Measurements from ENCODE around the gene CKAP2L.

The CKAP2L gene

DNA sequence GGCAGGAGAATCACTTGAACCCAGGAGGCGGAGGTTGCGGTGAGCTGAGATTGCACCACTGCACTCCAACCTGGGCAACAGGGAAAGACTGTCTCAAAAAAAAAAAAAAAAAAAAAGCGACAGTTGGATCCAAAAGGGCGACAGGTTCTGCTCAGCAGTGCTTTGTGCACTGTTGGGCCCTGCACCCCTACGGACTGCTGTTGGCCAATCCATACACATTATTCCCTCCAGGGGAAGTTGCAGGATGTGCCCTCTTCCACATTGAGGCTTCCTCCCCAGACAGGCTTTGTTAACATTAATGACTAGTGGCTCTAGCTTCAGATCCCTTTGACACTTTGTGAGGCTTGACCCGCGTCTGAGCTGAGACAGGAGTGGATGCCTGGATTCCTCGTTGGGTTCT, 34.2 kb downstream of the CKAP2L start:
- no peak overlapping the region for H3K27ac ChIP-seq
- TF ChIP-seq, protein P1, sequence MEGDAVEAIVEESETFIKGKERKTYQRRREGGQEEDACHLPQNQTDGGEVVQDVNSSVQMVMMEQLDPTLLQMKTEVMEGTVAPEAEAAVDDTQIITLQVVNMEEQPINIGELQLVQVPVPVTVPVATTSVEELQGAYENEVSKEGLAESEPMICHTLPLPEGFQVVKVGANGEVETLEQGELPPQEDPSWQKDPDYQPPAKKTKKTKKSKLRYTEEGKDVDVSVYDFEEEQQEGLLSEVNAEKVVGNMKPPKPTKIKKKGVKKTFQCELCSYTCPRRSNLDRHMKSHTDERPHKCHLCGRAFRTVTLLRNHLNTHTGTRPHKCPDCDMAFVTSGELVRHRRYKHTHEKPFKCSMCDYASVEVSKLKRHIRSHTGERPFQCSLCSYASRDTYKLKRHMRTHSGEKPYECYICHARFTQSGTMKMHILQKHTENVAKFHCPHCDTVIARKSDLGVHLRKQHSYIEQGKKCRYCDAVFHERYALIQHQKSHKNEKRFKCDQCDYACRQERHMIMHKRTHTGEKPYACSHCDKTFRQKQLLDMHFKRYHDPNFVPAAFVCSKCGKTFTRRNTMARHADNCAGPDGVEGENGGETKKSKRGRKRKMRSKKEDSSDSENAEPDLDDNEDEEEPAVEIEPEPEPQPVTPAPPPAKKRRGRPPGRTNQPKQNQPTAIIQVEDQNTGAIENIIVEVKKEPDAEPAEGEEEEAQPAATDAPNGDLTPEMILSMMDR (conservative IDR thresholded peaks at IDR 0.05): no peak

DNA sequence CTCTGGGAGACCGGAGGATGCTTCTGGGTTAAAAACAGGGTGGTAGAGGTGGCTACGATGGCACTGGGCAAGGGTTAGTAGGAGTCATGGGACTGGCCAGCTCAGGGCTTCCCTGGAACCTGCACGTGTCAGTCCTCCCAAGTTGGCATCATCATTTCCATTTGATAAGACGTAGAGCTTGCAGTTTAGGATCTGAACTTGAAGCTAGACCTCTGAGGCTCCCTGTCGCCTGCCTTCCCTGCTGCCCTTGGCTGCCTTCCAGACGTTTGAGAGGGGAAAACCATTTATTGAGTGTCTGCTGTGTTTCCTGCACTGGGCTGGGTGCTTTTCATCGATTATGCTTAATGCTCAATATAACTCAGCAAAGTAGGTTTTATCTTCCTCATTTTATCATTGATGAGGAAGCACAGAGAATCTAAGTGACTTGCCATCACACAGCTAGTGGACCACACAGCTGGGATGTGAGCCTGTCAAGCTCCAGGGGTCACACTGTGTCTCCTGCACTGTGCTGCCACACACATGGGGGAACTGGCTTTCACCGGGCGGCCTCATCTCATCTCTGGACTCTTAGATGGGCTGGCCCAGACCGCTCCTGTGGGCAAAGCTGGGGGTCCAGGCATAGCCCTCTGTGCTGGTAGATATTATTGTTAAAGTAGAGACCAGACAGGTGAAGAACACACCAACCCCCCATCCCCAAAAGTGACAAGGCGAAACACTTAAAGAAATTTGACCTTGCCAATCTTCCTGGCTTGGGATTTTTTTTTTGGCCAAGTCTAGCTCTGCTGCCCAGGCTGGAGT, 35.8 kb downstream of the CKAP2L start:
- TF ChIP-seq, protein P1 (conservative IDR thresholded peaks at IDR 0.05): no peak
- H3K27ac ChIP-seq: no peak overlapping the region

DNA sequence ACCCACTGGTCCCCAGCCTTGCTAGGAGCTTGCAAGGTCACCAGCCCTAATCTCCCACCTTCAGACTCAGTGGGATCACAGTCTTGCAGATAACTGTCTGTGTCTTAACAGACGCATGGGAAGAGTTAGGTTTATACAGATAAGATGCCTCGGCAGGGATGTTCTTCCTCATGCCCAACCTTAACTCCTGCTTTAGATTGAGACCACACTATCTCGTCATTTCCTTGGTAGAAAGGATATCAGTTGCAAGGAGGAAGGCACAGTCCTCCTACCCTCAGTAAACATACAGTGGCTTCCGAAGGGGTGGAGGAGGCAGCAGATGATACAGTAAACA, 36.4 kb downstream of the CKAP2L start:
- H3K27ac ChIP-seq: no peak overlapping the region
- TF ChIP-seq, protein P1 (conservative IDR thresholded peaks at IDR 0.05): no peak

DNA sequence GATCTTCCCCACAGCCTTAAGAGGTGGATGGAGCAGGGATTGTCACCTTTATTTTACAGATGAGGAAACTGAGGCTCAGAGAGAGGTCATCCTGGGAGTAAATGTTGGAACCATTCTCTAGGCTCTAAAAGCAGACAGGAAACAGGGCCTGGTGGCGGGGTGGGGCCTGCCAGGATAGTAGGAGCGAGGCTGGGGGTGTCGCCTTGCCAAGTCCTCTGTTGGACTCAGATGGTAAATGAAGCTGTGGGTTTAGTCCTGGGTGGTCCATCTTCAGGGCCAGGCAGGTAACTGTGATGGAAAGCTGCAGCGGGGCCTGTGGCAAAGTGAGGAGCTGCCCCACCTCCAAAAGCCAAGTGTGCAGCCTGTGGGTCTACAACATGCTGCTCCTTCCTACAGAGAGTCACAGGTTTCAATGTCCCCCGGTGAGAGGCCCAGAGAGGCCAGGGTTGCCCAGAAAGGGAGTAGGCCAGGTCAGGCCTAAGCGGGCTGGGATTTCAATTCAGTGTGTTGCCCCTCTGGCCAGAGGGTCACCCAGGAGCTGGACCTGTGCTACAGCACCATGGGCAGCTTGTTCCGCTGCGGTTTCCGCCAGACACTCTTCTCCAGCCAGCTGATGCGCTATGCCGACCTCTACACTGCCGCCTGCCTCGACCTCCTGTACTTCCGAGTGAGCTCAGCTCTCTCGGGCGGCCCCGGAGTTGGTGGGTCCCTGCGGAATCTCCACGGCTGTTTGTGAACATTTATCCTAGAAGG, 37.0 kb downstream of the CKAP2L start:
- peak overlapping the region; percentile 25; the same call in 1 of the 2 replicates for H3K27ac ChIP-seq

DNA sequence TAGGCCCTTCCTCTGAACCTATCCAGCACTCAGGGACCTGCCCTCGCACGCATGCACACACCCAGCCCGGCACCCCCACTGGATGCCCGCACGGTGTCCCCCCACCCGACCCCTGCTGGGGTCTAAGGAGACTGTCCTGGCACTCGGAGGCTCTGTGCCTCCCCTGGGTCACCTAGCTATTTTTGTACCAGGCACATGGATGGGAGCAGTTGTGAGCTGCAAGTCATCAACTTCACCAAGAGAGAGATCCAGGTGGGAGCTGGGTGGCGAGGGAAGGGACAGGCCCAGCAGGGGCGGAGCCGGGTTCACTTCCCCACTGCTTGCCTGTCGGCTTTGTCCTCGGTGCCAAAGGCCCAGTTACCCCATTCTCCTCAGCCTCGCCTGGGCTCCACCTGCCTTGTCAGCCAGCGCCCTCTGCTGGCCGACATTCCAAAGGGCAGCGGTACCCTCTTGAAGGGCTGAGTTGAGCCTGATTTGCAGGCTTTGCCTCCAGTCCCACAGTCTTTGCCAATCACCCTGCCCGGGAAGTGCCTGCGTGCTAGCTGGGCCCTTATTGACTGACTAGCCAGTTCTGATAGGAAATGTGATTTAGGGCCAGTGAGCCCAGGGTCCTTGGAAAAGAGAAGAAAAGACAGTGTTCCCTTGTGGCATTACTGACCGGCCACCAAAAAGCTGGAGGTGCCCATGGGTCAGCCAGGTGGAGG, 37.8 kb downstream of the CKAP2L start:
- peak overlapping the region; percentile 25; the same call in 1 of the 2 replicates for H3K27ac ChIP-seq
- TF ChIP-seq, protein P1 (conservative IDR thresholded peaks at IDR 0.05): peak; percentile 97

More for the DNA sequence above, 37.0 kb downstream of the CKAP2L start:
- TF ChIP-seq, protein P1 (conservative IDR thresholded peaks at IDR 0.05): no peak

DNA sequence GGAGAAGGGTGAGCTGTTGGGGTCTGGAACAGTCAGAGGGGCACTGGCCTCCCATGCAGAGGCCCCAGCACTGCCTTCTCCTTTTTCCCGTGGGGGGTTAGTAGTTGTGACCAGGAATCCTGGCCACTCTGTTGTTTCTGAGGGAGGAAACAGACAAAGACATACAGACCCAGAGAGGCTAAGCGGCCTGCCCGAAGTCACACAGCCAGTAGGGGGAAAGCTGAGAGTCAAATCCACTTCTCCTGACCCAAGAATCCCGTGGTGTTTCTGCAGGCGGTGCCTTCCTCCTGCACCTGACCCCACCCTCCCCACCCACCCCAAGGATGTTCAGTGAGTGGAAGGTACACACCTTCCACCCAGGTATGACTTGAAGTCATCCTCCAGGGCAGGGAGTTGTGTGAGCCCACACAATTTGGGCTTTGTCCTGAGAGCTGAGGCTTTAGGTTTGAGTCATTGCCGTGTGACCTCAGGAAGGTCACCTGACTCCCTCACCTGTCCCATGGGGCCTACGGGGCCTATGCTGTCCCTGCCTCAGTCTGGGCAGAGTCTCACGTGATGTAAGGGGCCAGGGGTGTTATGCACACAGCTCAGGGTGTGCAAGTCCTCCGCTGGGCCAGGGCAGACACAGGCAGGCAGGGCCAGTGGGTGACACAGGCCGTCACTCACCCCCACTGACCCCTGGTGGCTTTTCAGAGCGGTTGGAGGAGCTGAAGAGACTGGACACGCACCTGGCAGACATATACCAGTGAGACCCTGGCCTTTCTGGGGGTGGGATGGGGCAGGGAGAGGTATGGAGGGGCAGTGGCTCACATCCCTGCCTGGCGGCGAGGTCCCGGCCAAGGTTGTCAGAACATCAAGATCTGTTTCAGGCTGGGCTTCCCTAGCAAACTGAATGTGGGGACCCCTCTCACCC, 38.6 kb downstream of the CKAP2L start:
- no peak overlapping the region for H3K27ac ChIP-seq

More for the DNA sequence above, 38.6 kb downstream of the CKAP2L start:
- TF ChIP-seq, protein P1 (conservative IDR thresholded peaks at IDR 0.05): no peak

All from VCaP (cell line).